WTC11 (cell line): Measurements from ENCODE around the gene TMEM176B.

Source experiments
- AFF4 ChIP-seq: sonication (generic); formaldehyde crosslinking; IDR thresholded peaks from 2 replicates; pipeline ENCODE4 v1.8.1; 2023; ENCODE audit warnings: mild to moderate bottlenecking, missing genetic modification reagents, borderline replicate concordance
- CBFB ChIP-seq: sonication (generic); formaldehyde crosslinking; IDR thresholded peaks from 2 replicates; pipeline ENCODE4 v1.8.1; 2022; ENCODE audit warnings: mild to moderate bottlenecking, low read depth, missing genetic modification reagents
- CTCF ChIP-seq: fragments of 200-600 bp; IDR thresholded peaks from 2 replicates; pipeline ENCODE4 v1.8.0; 2022; ENCODE audit warnings: antibody characterized with exemption
- FOXP1 ChIP-seq: sonication (generic); formaldehyde crosslinking; IDR thresholded peaks from 2 replicates; pipeline ENCODE4 v1.8.0; 2022; ENCODE audit warnings: missing genetic modification reagents, mild to moderate bottlenecking, moderate library complexity, borderline replicate concordance
- JUN ChIP-seq: sonication (generic); formaldehyde crosslinking; IDR thresholded peaks from 2 replicates; pipeline ENCODE4 v1.8.0; 2023; ENCODE audit warnings: mild to moderate bottlenecking, missing genetic modification reagents
- MAX ChIP-seq: sonication (generic); formaldehyde crosslinking; IDR thresholded peaks from 2 replicates; pipeline ENCODE4 v1.8.0; 2022; ENCODE audit warnings: mild to moderate bottlenecking, missing genetic modification reagents
- NFATC4 ChIP-seq: fragments of 250-450 bp; sonication (Bioruptor Pico); IDR thresholded peaks from 2 replicates; pipeline ENCODE4 v1.9.0; 2021; ENCODE audit warnings: mild to moderate bottlenecking
- SMAD3 ChIP-seq: sonication (generic); formaldehyde crosslinking; IDR thresholded peaks from 2 replicates; pipeline ENCODE4 v1.8.0; 2022; ENCODE audit warnings: missing genetic modification reagents, mild to moderate bottlenecking, borderline replicate concordance
- SMAD4 ChIP-seq: sonication (generic); formaldehyde crosslinking; IDR thresholded peaks from 2 replicates; pipeline ENCODE4 v1.8.0; 2022; ENCODE audit warnings: mild to moderate bottlenecking, missing genetic modification reagents
- TEAD4 ChIP-seq: sonication (generic); formaldehyde crosslinking; IDR thresholded peaks from 2 replicates; pipeline ENCODE4 v1.8.0; 2022; ENCODE audit warnings: mild to moderate bottlenecking, missing genetic modification reagents
- ZNF121 ChIP-seq: sonication (generic); formaldehyde crosslinking; IDR thresholded peaks from 2 replicates; pipeline ENCODE4 v1.8.0; 2023; ENCODE audit warnings: missing genetic modification reagents

DNA sequence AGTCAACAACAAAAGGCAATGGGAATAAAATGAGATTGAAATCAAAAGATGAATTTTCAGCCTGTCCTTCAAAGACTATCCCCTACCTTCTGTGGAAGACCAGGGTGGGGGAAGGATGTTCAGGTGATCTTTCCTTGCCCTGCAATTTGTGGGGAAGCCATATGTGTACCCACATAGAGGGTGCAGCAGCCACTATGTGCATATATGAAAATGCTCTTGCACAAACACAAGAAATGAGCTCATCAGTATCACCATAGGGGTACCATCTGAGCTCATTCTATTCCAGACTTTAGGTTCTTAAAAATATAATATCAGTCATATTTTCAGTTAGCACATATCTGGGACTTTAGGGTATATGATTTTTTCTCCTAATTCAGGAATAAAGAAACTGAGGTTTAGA is 45.2 kb downstream of the TMEM176B start:
- TF ChIP-seq ZNF121 (no peak), FOXP1 (CRISPR knock-in tag) (no peak), MAX (CRISPR knock-in tag) (no peak), CTCF (no peak), NFATC4 (no peak), SMAD4 (no peak), AFF4 (CRISPR knock-in tag) (no peak), TEAD4 (CRISPR knock-in tag) (no peak), SMAD3 (CRISPR knock-in tag) (no peak), CBFB (CRISPR knock-in tag) (no peak), JUN (CRISPR knock-in tag) (no peak)
